GM12872 (cell line): Measurements from ENCODE around the gene BIRC7.

Experiments
- TF ChIP-seq, protein P1 (sequence below): IDR thresholded peaks from 3 replicates; pipeline ENCODE4 v1.5.1; 2011; ENCODE audit warnings: low read depth, mild to moderate bottlenecking, low read length, moderate library complexity; ENCODE audit not compliant: insufficient read depth

BIRC7 gene

GRCh38 chr20:63196768-63197470, 38.8 kb upstream of the BIRC7 start:
- TF ChIP-seq, protein P1, sequence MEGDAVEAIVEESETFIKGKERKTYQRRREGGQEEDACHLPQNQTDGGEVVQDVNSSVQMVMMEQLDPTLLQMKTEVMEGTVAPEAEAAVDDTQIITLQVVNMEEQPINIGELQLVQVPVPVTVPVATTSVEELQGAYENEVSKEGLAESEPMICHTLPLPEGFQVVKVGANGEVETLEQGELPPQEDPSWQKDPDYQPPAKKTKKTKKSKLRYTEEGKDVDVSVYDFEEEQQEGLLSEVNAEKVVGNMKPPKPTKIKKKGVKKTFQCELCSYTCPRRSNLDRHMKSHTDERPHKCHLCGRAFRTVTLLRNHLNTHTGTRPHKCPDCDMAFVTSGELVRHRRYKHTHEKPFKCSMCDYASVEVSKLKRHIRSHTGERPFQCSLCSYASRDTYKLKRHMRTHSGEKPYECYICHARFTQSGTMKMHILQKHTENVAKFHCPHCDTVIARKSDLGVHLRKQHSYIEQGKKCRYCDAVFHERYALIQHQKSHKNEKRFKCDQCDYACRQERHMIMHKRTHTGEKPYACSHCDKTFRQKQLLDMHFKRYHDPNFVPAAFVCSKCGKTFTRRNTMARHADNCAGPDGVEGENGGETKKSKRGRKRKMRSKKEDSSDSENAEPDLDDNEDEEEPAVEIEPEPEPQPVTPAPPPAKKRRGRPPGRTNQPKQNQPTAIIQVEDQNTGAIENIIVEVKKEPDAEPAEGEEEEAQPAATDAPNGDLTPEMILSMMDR = no peak

DNA sequence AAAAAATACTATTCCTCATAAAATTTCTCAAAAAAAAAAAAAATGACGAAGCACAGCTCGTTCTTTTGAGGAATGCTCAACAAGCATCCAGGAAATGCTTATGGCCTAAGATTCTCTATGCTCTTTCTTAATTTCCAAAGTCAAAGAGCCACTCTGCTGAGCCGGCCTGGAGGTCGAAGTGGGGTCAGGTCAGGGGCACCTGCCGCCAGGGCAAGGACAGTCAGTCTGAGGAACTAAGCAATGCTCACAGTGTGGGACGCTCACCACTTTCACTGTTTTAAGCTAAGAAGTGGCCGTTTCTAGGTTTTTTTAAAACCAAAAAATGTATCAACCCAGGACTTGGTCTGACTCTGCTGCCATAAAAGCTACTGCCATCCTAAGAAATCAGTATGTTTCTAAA, 37.1 kb upstream of the BIRC7 start:
- TF ChIP-seq, protein P1 = no peak

DNA sequence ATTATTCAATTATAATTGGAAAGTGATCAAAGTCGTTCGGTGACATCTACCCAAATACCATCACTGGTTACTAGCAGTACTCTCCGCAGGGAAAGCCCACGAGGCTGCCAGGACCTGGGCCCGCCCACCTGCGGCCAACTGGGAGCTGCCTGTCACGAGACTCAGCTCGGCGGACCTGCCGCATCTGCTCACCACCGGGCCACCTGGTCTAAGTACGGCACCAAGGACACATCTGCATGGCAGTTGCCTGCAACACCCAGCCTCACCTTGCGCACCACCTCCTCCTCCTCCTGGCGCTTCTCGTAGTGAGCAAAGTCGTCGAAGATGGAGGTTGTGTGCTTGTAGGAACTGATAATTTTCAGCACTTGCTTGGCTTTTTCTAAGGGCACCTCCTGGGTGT, 33.7 kb upstream of the BIRC7 start:
- TF ChIP-seq, protein P1 = no peak

- TF ChIP-seq, protein P1 = no peak
These were observed 32.7 kb upstream of the BIRC7 start for GRCh38 chr20:63202811-63203526.

DNA sequence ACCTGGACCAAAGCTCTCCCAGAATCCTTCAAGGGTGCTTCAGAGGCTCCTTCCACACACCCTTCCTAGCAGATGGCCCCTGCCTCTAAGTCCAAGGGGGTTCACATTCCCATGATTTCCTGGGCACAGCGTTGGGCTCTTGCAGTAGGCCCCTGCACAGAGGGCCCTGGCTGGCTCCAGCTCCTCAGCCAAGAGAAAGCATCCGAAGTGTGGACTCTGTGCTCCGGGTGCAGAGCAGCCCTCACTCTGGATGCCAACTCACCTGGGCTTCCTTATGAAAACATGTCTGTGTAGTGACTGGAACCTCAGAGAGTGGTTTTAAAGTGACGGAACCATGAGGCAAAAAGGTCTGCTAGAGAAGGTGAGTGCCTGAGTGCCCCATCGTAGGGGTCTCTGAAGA, 31.3 kb upstream of the BIRC7 start:
- TF ChIP-seq, protein P1 = no peak

DNA sequence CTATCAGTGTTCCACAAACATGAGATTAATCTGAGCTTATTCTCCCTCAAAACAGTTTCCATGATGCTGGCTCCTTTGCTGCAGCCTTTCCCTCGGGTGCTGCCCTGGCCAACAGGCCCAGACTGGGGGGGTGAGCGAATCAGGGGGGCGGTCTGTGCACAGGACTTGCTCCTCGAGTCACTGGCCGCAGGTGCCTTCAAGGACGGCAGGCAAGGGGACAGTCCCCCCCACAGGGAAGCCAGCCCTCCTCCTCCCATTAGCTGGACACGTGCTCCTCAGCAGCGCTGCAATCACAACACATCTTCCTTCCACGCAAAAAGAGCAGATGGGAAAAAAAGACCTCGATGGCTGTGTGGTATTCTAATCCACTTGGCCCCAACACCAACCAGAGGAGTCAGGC, 29.8 kb upstream of the BIRC7 start:
- TF ChIP-seq, protein P1 = no peak

- TF ChIP-seq, protein P1 = no peak
These were observed 28.8 kb upstream of the BIRC7 start for GRCh38 chr20:63206878-63207277.
